Karpas-422 (cell line): Measurements from ENCODE around the gene SORCS2. TPM values are rescaled to one million over a fixed set of nuclear protein-coding genes. Genes with fewer than 3 reads are reported as not detected.

Experiments used
- DNase-seq: peaks from one replicate; pipeline ENCODE4 v3.0.0-alpha.2; 2015
- H2AFZ ChIP-seq: fragments of 200-600 bp; sonication (generic); 2 replicates; pipeline ENCODE4 v1.6.1; 2014; ENCODE audit warnings: antibody characterized with exemption, low read length, mixed read lengths
- H3K27ac ChIP-seq: fragments of 200-600 bp; sonication (generic); 2 replicates; pipeline ENCODE4 v1.5.1; 2014; ENCODE audit warnings: mild to moderate bottlenecking, low read length, moderate library complexity
- H3K27me3 ChIP-seq: fragments of 200-600 bp; sonication (generic); 2 replicates; pipeline ENCODE4 v1.6.1; 2014; ENCODE audit warnings: low read length, mixed read lengths
- H3K36me3 ChIP-seq: fragments of 200-600 bp; sonication (generic); 2 replicates; pipeline ENCODE4 v1.6.1; 2014; ENCODE audit warnings: low read length, mixed read lengths; ENCODE audit not compliant: insufficient read depth
- H3K4me1 ChIP-seq: fragments of 200-600 bp; sonication (generic); 2 replicates; pipeline ENCODE4 v1.6.1; 2014; ENCODE audit warnings: mild to moderate bottlenecking, low read length, mixed read lengths
- H3K4me2 ChIP-seq: fragments of 200-600 bp; sonication (generic); 2 replicates; pipeline ENCODE4 v1.6.1; 2014; ENCODE audit warnings: low read length, low read depth, mild to moderate bottlenecking; ENCODE audit not compliant: poor library complexity, severe bottlenecking
- H3K4me3 ChIP-seq: fragments of 200-600 bp; sonication (generic); 2 replicates; pipeline ENCODE4 v1.5.1; 2014; ENCODE audit warnings: mild to moderate bottlenecking, antibody characterized with exemption, low read length, mixed read lengths
- H3K79me2 ChIP-seq: fragments of 200-600 bp; sonication (generic); 2 replicates; pipeline ENCODE4 v1.6.1; 2014; ENCODE audit warnings: mild to moderate bottlenecking, low read length, mixed read lengths
- H3K9ac ChIP-seq: fragments of 200-600 bp; sonication (generic); 2 replicates; pipeline ENCODE4 v1.6.0; 2014; ENCODE audit warnings: low read length
- H3K9me2 ChIP-seq: fragments of 200-600 bp; sonication (generic), shearing (Covaris generic); replicated peaks from 2 replicates; pipeline ENCODE4 v1.6.0; 2014; ENCODE audit warnings: mild to moderate bottlenecking, low read length, moderate library complexity; ENCODE audit not compliant: insufficient read depth
- H3K9me3 ChIP-seq: fragments of 300-700, 200-600 bp; sonication (generic); 2 replicates; pipeline ENCODE4 v1.6.1; 2014; ENCODE audit warnings: low read length, mixed read lengths
- H4K20me1 ChIP-seq: fragments of 200-600 bp; sonication (generic); 2 replicates; pipeline ENCODE4 v1.6.1; 2014; ENCODE audit warnings: mild to moderate bottlenecking, antibody characterized with exemption, low read length, low read depth; ENCODE audit not compliant: insufficient read depth
- total RNA-seq: library from RNA; depleted of rRNA; stranded (reverse); fragments of >200 nt; shearing (Covaris generic); gene quantifications from 2 replicates; pipeline ENCODE4 v1.2.3, GENCODE V29; 2014; ENCODE audit warnings: low replicate concordance

SORCS2 gene
- total RNA-seq, 1 experiment from 2014 or later = not detected

DNA sequence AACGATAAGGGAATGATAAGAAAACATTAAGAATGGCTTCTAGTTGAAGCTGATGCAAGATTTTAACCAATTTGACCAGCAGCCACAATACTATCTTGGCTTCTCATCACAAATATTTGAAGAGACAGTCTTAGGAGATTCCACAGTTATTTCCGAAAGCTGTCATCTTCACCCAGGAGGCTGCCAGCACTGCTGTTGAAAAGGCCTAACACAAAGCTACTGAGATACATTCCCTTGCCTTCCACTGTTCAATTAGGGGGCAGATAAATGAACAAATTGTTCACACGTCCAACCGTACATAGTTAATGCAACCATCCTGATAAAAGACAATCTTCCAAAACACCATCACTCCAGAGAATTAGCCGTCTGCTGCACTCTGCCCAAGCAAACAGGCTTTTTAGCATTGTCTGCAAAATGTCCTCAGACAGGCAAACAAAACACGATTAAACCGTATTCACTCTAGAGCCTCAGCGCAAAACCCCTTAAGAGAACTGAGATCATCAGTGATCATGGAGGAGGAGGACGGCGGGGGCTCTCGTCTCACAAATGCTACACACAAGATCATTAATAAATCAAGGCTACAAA, 432.1 kb downstream of the SORCS2 start:
- Histone ChIP-seq H3K4me2 (no peak overlapping the region), H3K9ac (no peak overlapping the region), H3K27me3 (no peaks in the 10 kb centered on the region), H3K4me1 (no peaks in the 10 kb centered on the region), H3K9me3 (no peaks in the 10 kb centered on the region), H2AFZ (no peak overlapping the region), H3K27ac (no peak overlapping the region), H3K79me2 (no peaks in the 10 kb centered on the region), H3K36me3 (no peaks in the 10 kb centered on the region), H4K20me1 (no peaks in the 10 kb centered on the region), H3K9me2 (no peaks in the 10 kb centered on the region), H3K4me3 (no peak overlapping the region)
- DNase-seq = no peak

- H4K20me1 ChIP-seq = no peaks in the 10 kb centered on the region
- H3K9me3 ChIP-seq = no peaks in the 10 kb centered on the region
- no peak overlapping the region for H3K4me3 ChIP-seq
- no peak for DNase-seq
- no peak overlapping the region for H2AFZ ChIP-seq
- H3K27ac ChIP-seq = no peak overlapping the region
- H3K27me3 ChIP-seq = no peaks in the 10 kb centered on the region
- no peaks in the 10 kb centered on the region for H3K79me2 ChIP-seq
- no peaks in the 10 kb centered on the region for H3K4me1 ChIP-seq
- no peak overlapping the region for H3K4me2 ChIP-seq
- H3K9ac ChIP-seq = no peak overlapping the region
- H3K36me3 ChIP-seq = no peaks in the 10 kb centered on the region
- H3K9me2 ChIP-seq = no peaks in the 10 kb centered on the region
Observed at GRCh38 chr4:7625071-7625470, 432.7 kb downstream of the SORCS2 start.

GRCh38 chr4:7626531-7626930, 434.2 kb downstream of the SORCS2 start:
- Histone ChIP-seq H3K79me2 (no peaks in the 10 kb centered on the region), H4K20me1 (no peaks in the 10 kb centered on the region), H3K4me1 (no peaks in the 10 kb centered on the region), H3K27ac (no peak overlapping the region), H3K9ac (no peak overlapping the region), H3K27me3 (no peaks in the 10 kb centered on the region), H3K9me3 (no peaks in the 10 kb centered on the region), H3K36me3 (no peaks in the 10 kb centered on the region), H2AFZ (no peak overlapping the region), H3K4me2 (no peak overlapping the region), H3K4me3 (no peak overlapping the region), H3K9me2 (no peaks in the 10 kb centered on the region)
- no peak for DNase-seq

- Histone ChIP-seq H3K36me3 (no peaks in the 10 kb centered on the region), H3K9me2 (no peaks in the 10 kb centered on the region), H3K27ac (no peak overlapping the region), H3K4me1 (no peaks in the 10 kb centered on the region), H3K9ac (no peak overlapping the region), H4K20me1 (no peaks in the 10 kb centered on the region), H2AFZ (no peak overlapping the region), H3K4me3 (no peak overlapping the region), H3K27me3 (no peaks in the 10 kb centered on the region), H3K4me2 (no peak overlapping the region), H3K9me3 (no peaks in the 10 kb centered on the region), H3K79me2 (no peaks in the 10 kb centered on the region)
- no peak for DNase-seq
Observed at GRCh38 chr4:7627251-7628250, 435.2 kb downstream of the SORCS2 start.

GRCh38 chr4:7628432-7628831, 436.1 kb downstream of the SORCS2 start:
- Histone ChIP-seq H3K4me1 (no peaks in the 10 kb centered on the region), H3K27me3 (no peaks in the 10 kb centered on the region), H4K20me1 (no peaks in the 10 kb centered on the region), H3K9me2 (no peaks in the 10 kb centered on the region), H3K9me3 (no peaks in the 10 kb centered on the region), H3K9ac (no peak overlapping the region), H3K36me3 (no peaks in the 10 kb centered on the region), H3K27ac (no peak overlapping the region), H3K4me2 (no peak overlapping the region), H2AFZ (no peak overlapping the region), H3K4me3 (no peak overlapping the region), H3K79me2 (no peaks in the 10 kb centered on the region)
- no peak for DNase-seq

GRCh38 chr4:7629501-7630254, 437.3 kb downstream of the SORCS2 start:
- Histone ChIP-seq H3K79me2 (no peaks in the 10 kb centered on the region), H3K36me3 (no peaks in the 10 kb centered on the region), H3K4me2 (no peak overlapping the region), H2AFZ (no peak overlapping the region), H3K4me1 (no peaks in the 10 kb centered on the region), H4K20me1 (no peaks in the 10 kb centered on the region), H3K4me3 (no peak overlapping the region), H3K9me3 (no peaks in the 10 kb centered on the region), H3K27me3 (no peaks in the 10 kb centered on the region), H3K27ac (no peak overlapping the region), H3K9ac (no peak overlapping the region), H3K9me2 (no peaks in the 10 kb centered on the region)
- no peak for DNase-seq

GRCh38 chr4:7630568-7631287, 438.4 kb downstream of the SORCS2 start:
- Histone ChIP-seq H3K4me3 (no peak overlapping the region), H4K20me1 (no peaks in the 10 kb centered on the region), H3K27ac (no peak overlapping the region), H3K4me2 (no peak overlapping the region), H3K27me3 (no peaks in the 10 kb centered on the region), H3K9ac (no peak overlapping the region), H3K4me1 (no peaks in the 10 kb centered on the region), H2AFZ (no peak overlapping the region), H3K9me3 (no peaks in the 10 kb centered on the region), H3K79me2 (no peaks in the 10 kb centered on the region), H3K9me2 (no peaks in the 10 kb centered on the region), H3K36me3 (no peaks in the 10 kb centered on the region)
- DNase-seq = no peak
